ENCODE data around the gene KDM8. TPM values are rescaled to one million over a fixed set of nuclear protein-coding genes. Genes with fewer than 3 reads are reported as not detected.

The KDM8 gene
- polyA plus RNA-seq, 3 donors, result 0.40 to 3.3 (median 1.5) TPM

- H3K36me3 ChIP-seq (replicated peaks in 1 of 2; ENCODE audit: control insufficient read depth in 1 of 2, insufficient read depth in 2 of 2, low read length in 2 of 2), result peaks cover 16 to 48% of the 10 kb centered on the region in 2 donors
- no peak overlapping the region for H3K27ac Mint-ChIP-seq
- no peak overlapping the region for H3K9ac ChIP-seq (ENCODE audit: insufficient read depth, low read length, poor library complexity, severe bottlenecking)
- TF ChIP-seq CTCF (IDR thresholded peaks at IDR 0.05), result no peak
- no peak overlapping the region for H3K4me2 ChIP-seq (replicated peaks; ENCODE audit: extremely low read depth, low read length, poor library complexity, severe bottlenecking)
- H3K9me3 ChIP-seq (replicated peaks in 1 of 2; ENCODE audit: control insufficient read depth in 1 of 2, insufficient read depth in 1 of 2, low read length in 2 of 2), result peaks cover 7 to 8% of the 10 kb centered on the region in 2 donors
- no peak for DNase-seq
- intact Hi-C loops (cut with micrococcal nuclease), result no loop called here
- peaks cover 18% of the 10 kb centered on the region for H3K4me1 Mint-ChIP-seq
- peaks cover 8 to 20% (median 17%) of the 10 kb centered on the region in 7 donors for H3K9me3 Mint-ChIP-seq
- peaks cover 59 to 78% of the 10 kb centered on the region in 2 donors for H3K36me3 Mint-ChIP-seq
- H3K4me1 ChIP-seq (ENCODE audit: control insufficient read depth in 1 of 2, insufficient read depth in 2 of 2, low read length in 2 of 2), result peaks cover 7 to 10% of the 10 kb centered on the region in 2 donors
- H2AFZ ChIP-seq (ENCODE audit: insufficient read depth, low read depth, low read length, poor library complexity, severe bottlenecking), result no peak overlapping the region
- H3K27me3 Mint-ChIP-seq (ENCODE audit: low read depth in 3 of 3), result peaks cover 0 to 2% (median 0%) of the 10 kb centered on the region in 3 donors
- H3K4me3 ChIP-seq (replicated peaks in 1 of 3; ENCODE audit: low read depth in 2 of 3, low read length in 3 of 3), result no peak overlapping the region
- peaks cover 10% of the 10 kb centered on the region for H3K79me2 ChIP-seq (ENCODE audit: insufficient read depth, low read length)
- H3K4me3 Mint-ChIP-seq, result no peak overlapping the region
- no peak overlapping the region for H3K27ac ChIP-seq (ENCODE audit: low read depth in 1 of 2, low read length in 2 of 2)
- no peaks in the 10 kb centered on the region for H4K20me1 ChIP-seq (ENCODE audit: insufficient read depth, low read length)
- 100% methylated on average over 2 of the region's 8 CpGs for WGBS (ENCODE audit: insufficient coverage)
- H3K27me3 ChIP-seq (ENCODE audit: control insufficient read depth in 2 of 2, insufficient read depth in 2 of 2, low read length in 2 of 2), result no peaks in the 10 kb centered on the region
These were observed 48.3 kb downstream of the KDM8 start for GRCh38 chr16:27251541-27252205.

DNA sequence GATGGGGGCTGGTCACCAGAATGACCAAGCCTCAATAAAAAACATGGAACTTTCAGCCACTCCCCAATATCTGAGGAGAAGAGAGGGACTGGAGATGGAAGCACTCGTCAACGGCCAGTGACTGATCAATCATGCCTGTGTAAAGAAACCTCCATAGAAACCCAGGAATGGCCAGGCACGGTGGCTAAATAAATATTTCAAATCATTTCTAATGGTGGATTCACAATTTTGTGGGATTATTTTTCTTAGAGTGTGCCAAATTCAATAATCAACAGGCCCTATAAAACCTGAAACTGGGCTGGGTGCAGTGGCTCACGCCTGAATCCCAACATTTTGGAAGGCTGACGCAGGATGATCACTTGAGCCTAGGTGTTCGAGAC, 48.9 kb downstream of the KDM8 start:
- no peak for TF ChIP-seq CTCF (IDR thresholded peaks at IDR 0.05)
- Histone ChIP-seq H3K4me2 (replicated peaks; ENCODE audit: extremely low read depth, low read length, poor library complexity, severe bottlenecking) (no peak overlapping the region), H3K9me3 (replicated peaks in 1 of 2; ENCODE audit: control insufficient read depth in 1 of 2, insufficient read depth in 1 of 2, low read length in 2 of 2) (peaks cover 6 to 7% of the 10 kb centered on the region in 2 donors), H3K27me3 (ENCODE audit: control insufficient read depth in 2 of 2, insufficient read depth in 2 of 2, low read length in 2 of 2) (no peaks in the 10 kb centered on the region), H2AFZ (ENCODE audit: insufficient read depth, low read depth, low read length, poor library complexity, severe bottlenecking) (no peak overlapping the region), H3K27ac (ENCODE audit: low read depth in 1 of 2, low read length in 2 of 2) (no peak overlapping the region), H3K4me1 (ENCODE audit: control insufficient read depth in 1 of 2, insufficient read depth in 2 of 2, low read length in 2 of 2) (peaks cover 2 to 4% of the 10 kb centered on the region in 2 donors), H3K9ac (ENCODE audit: insufficient read depth, low read length, poor library complexity, severe bottlenecking) (no peak overlapping the region), H3K36me3 (replicated peaks in 1 of 2; ENCODE audit: control insufficient read depth in 1 of 2, insufficient read depth in 2 of 2, low read length in 2 of 2) (peaks cover 20 to 53% of the 10 kb centered on the region in 2 donors), H4K20me1 (ENCODE audit: insufficient read depth, low read length) (no peaks in the 10 kb centered on the region), H3K4me3 (replicated peaks in 1 of 3; ENCODE audit: low read depth in 2 of 3, low read length in 3 of 3) (no peak overlapping the region), H3K79me2 (ENCODE audit: insufficient read depth, low read length) (peaks cover 10% of the 10 kb centered on the region)
- peaks cover 0 to 3% (median 0%) of the 10 kb centered on the region in 3 donors for H3K27me3 Mint-ChIP-seq (ENCODE audit: low read depth in 3 of 3)
- intact Hi-C loops (cut with micrococcal nuclease), result no loop called here
- WGBS (ENCODE audit: insufficient coverage), result 90% methylated on average over 3 of the region's 6 CpGs
- no peak for DNase-seq
- peaks cover 63 to 80% of the 10 kb centered on the region in 2 donors for H3K36me3 Mint-ChIP-seq
- H3K9me3 Mint-ChIP-seq, result peaks cover 8 to 17% (median 13%) of the 10 kb centered on the region in 7 donors
- peaks cover 13% of the 10 kb centered on the region for H3K4me1 Mint-ChIP-seq
- H3K27ac Mint-ChIP-seq, result no peak overlapping the region
- H3K4me3 Mint-ChIP-seq, result no peak overlapping the region
